ENCODE data around the gene KRT80. TPM values are rescaled to one million over a fixed set of nuclear protein-coding genes. Genes with fewer than 3 reads are reported as not detected.
A peak's percentile ranks its signal among the peaks of the same experiment; 100 is the strongest.

The KRT80 gene
- total RNA-seq, 3 donors from 2014 or later = 2.9 to 9.8 TPM; not detected in 1

GRCh38 chr12:52193991-52194390 is 2.2 kb upstream of the KRT80 start:
- no peak for TF ChIP-seq POLR2A (IDR thresholded peaks at IDR 0.05)
- no peak for TF ChIP-seq POLR2AphosphoS5 (IDR thresholded peaks at IDR 0.05)
- TF ChIP-seq CTCF (IDR thresholded peaks at IDR 0.05) = no peak
- H3K9me3 ChIP-seq = no peaks in the 10 kb centered on the region
- intact Hi-C loops (cut with DNase I; ENCODE audit: low total_unique reads) = no loop called here
- no peaks in the 10 kb centered on the region for H3K27me3 ChIP-seq
- no peaks in the 10 kb centered on the region for H3K36me3 ChIP-seq
- H3K4me1 ChIP-seq = peaks cover 3 to 21% of the 10 kb centered on the region in 2 donors
- peak overlapping the region; percentile 93 to 97 for H3K27ac ChIP-seq
- DNase-seq (ENCODE audit: low spot score in 2 of 2) = no peak
- H3K4me3 ChIP-seq = no peak overlapping the region

DNA sequence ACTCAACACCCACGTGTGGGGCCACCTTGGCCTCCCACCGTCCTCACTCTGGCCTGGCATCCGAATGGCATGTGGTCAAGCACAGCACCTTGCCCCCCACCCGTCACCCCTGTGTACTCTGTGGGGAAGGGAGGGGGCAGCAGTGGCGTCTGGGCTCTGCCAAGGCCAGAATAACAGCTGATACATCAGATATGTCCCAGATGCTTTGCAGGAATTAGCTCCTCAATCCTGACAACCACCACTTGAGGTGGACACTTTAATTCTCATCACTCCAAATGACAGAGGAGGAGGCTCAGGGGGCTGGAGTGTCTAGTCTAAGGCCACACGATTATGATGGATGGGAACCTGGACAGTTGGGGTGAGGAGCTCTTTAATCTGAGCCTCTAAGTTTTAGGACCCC is 1.7 kb upstream of the KRT80 start:
- Histone ChIP-seq H3K36me3 (no peaks in the 10 kb centered on the region), H3K4me1 (peaks cover 3 to 21% of the 10 kb centered on the region in 2 donors), H3K27ac (peak overlapping the region; percentile 93 to 97), H3K27me3 (no peaks in the 10 kb centered on the region), H3K4me3 (no peak overlapping the region), H3K9me3 (no peaks in the 10 kb centered on the region)
- TF ChIP-seq POLR2AphosphoS5 (IDR thresholded peaks at IDR 0.05) = no peak
- TF ChIP-seq POLR2A (IDR thresholded peaks at IDR 0.05) = no peak
- TF ChIP-seq CTCF (IDR thresholded peaks at IDR 0.05) = no peak
- no peak for DNase-seq (ENCODE audit: low spot score in 2 of 2)
- intact Hi-C loops (cut with DNase I; ENCODE audit: low total_unique reads) = no loop called here

GRCh38 chr12:52190860-52191729 is 719 bp downstream of the KRT80 start:
- no peak for DNase-seq (ENCODE audit: low spot score in 2 of 2)
- Histone ChIP-seq H3K27me3 (no peaks in the 10 kb centered on the region), H3K27ac (peak overlapping the region; percentile 93 to 97), H3K4me1 (peaks cover 3 to 28% of the 10 kb centered on the region in 2 donors), H3K9me3 (no peaks in the 10 kb centered on the region), H3K36me3 (no peaks in the 10 kb centered on the region), H3K4me3 (peak overlapping the region in 2 of 3 donors; percentile 44 to 52)
- intact Hi-C loops (cut with DNase I; ENCODE audit: low total_unique reads) = no loop called here
- TF ChIP-seq POLR2AphosphoS5 (IDR thresholded peaks at IDR 0.05) (no peak), CTCF (IDR thresholded peaks at IDR 0.05) (no peak), POLR2A (IDR thresholded peaks at IDR 0.05) (no peak)

DNA sequence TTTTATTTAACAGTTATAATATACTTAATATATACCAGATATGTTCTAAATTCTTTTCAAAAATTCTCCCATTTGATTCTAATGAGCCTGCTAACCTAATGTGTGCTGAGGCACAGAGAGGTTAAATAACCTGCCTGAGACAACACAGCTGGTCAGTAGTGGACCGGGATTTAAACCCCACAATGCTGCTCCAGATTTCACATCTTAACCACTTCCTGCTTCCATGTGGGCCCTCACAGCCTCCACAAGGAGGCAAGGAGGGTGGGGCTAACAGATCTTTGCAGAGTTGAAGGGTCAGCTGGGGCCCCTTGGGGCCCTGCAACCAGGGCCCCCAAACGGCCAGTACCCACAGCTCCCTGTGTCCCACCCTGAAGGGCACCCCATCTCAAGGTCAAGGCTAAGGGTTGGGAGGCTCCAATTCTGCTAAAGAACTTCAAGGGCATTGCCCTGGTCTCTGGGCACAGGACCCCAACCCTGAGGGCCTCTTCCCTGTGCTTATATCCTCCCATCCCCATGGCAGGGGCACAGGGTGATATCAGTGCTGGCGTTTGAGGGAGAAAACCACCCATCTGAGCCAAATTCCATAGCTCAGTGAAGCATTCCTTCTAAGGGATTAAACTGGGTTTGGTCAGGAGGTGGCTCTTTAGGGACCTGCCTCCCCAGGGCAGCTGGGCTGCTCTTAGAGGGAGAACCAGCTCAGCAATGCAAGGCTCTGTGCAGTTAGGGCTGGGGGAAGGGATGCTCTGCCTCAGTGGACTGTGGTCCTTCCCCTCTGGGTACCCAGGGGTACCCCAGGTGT is 2.2 kb downstream of the KRT80 start:
- H3K27me3 ChIP-seq = no peaks in the 10 kb centered on the region
- no peak for DNase-seq (ENCODE audit: low spot score in 2 of 2)
- TF ChIP-seq POLR2AphosphoS5 (IDR thresholded peaks at IDR 0.05) (no peak), CTCF (IDR thresholded peaks at IDR 0.05) (no peak), POLR2A (IDR thresholded peaks at IDR 0.05) (no peak)
- H3K9me3 ChIP-seq = no peaks in the 10 kb centered on the region
- peak overlapping the region in 1 of 2 donors; percentile 81 for H3K27ac ChIP-seq
- peaks cover 3 to 23% of the 10 kb centered on the region in 2 donors for H3K4me1 ChIP-seq
- intact Hi-C loops (cut with DNase I; ENCODE audit: low total_unique reads) = no loop called here
- no peaks in the 10 kb centered on the region for H3K36me3 ChIP-seq
- H3K4me3 ChIP-seq = no peak overlapping the region

- H3K27me3 ChIP-seq = no peaks in the 10 kb centered on the region
- peak overlapping the region in 1 of 2 donors; percentile 81 for H3K27ac ChIP-seq
- no peak overlapping the region for H3K4me3 ChIP-seq
- TF ChIP-seq POLR2A (IDR thresholded peaks at IDR 0.05) = no peak
- TF ChIP-seq POLR2AphosphoS5 (IDR thresholded peaks at IDR 0.05) = no peak
- no peak for TF ChIP-seq CTCF (IDR thresholded peaks at IDR 0.05)
- DNase-seq (ENCODE audit: low spot score in 2 of 2) = no peak
- H3K9me3 ChIP-seq = no peaks in the 10 kb centered on the region
- intact Hi-C loops (cut with DNase I; ENCODE audit: low total_unique reads) = no loop called here
- H3K36me3 ChIP-seq = no peaks in the 10 kb centered on the region
- H3K4me1 ChIP-seq = peaks cover 3 to 21% of the 10 kb centered on the region in 2 donors
These were observed 3.2 kb downstream of the KRT80 start for GRCh38 chr12:52188658-52189057.
